Daoy (cell line): Measurements from ENCODE around the gene CTDNEP1. TPM values are rescaled to one million over a fixed set of nuclear protein-coding genes. Genes with fewer than 3 reads are reported as not detected.

Experiments used
- DNase-seq: peaks from one replicate; pipeline ENCODE4 v3.0.0-alpha.2; 2015; ENCODE audit warnings: low read depth
- total RNA-seq: library from RNA; depleted of rRNA; stranded (reverse); fragments of >200 nt; shearing (Covaris generic); gene quantifications from 2 replicates; pipeline ENCODE4 v1.2.3, GENCODE V29; 2014; rRNA removed

CTDNEP1 gene
- total RNA-seq = 25.5 and 27.6 TPM in 2 replicates

GRCh38 chr17:7251661-7252175 is at the start of gene CTDNEP1:
Gene CTDNEP1 (minus strand): TSS chr17:7251734. CDS start chr17:7251296, 438 bp downstream.
- peak; percentile 99 for DNase-seq

GRCh38 chr17:7296189-7296861 is 44.8 kb upstream of the CTDNEP1 start:
- DNase-seq = peak; percentile 89

- no peak for DNase-seq
Measured at GRCh38 chr17:7295230-7296180, 44.0 kb upstream of the CTDNEP1 start.

- peak; percentile 92 for DNase-seq
Measured at GRCh38 chr17:7294614-7295153, 43.1 kb upstream of the CTDNEP1 start, which contains the start of gene YBX2. Gene YBX2 (minus strand): TSS chr17:7294639. CDS start chr17:7294500, 139 bp downstream.

- peak; percentile 30 for DNase-seq
Measured at GRCh38 chr17:7293816-7294613, 42.5 kb upstream of the CTDNEP1 start.

GRCh38 chr17:7293159-7293558 is 41.6 kb upstream of the CTDNEP1 start:
- DNase-seq = peak; percentile 57

- DNase-seq = no peak
Measured at GRCh38 chr17:7292729-7293128, 41.2 kb upstream of the CTDNEP1 start.

GRCh38 chr17:7292194-7292593 is 40.7 kb upstream of the CTDNEP1 start:
- DNase-seq = no peak

- no peak for DNase-seq
Measured at GRCh38 chr17:7290685-7291084, 39.2 kb upstream of the CTDNEP1 start.

- no peak for DNase-seq
Measured at GRCh38 chr17:7290166-7290565, 38.6 kb upstream of the CTDNEP1 start.

- DNase-seq = no peak
Measured at GRCh38 chr17:7289256-7290032, 37.9 kb upstream of the CTDNEP1 start.

GRCh38 chr17:7285679-7286078 is 34.1 kb upstream of the CTDNEP1 start:
- DNase-seq = no peak

- no peak for DNase-seq
Measured at GRCh38 chr17:7284911-7285310, 33.4 kb upstream of the CTDNEP1 start.

- DNase-seq = no peak
Measured at GRCh38 chr17:7283471-7284216, 32.1 kb upstream of the CTDNEP1 start.

- DNase-seq = no peak
Measured at GRCh38 chr17:7282752-7283321, 31.3 kb upstream of the CTDNEP1 start.

- DNase-seq = no peak
Measured at GRCh38 chr17:7281953-7282751, 30.6 kb upstream of the CTDNEP1 start.

GRCh38 chr17:7281074-7281952 is 29.8 kb upstream of the CTDNEP1 start, which contains the start of gene SLC2A4:
Gene SLC2A4 (plus strand): TSS chr17:7281718. CDS start chr17:7281935, 217 bp downstream.
- peak; percentile 98 for DNase-seq
